Esophagus (tissue), 2 donors: ENCODE results near the gene CREB5. TPM values are rescaled to one million over a fixed set of nuclear protein-coding genes. Genes with fewer than 3 reads are reported as not detected.

ENCODE experiments used
- H3K27ac ChIP-seq, 2 donors: one replicate each; pipeline ENCODE4 v1.5.1; 2013; ENCODE audit warnings: low read depth in 2 of 2, mild to moderate bottlenecking in 2 of 2, inconsistent platforms in 1 of 2, low read length in 1 of 2, moderate library complexity in 1 of 2
- H3K27me3 ChIP-seq, 2 donors: one replicate each; pipeline ENCODE4 v1.6.1; 2013; ENCODE audit warnings: low read length in 2 of 2, control low read depth in 1 of 2, mild to moderate bottlenecking in 1 of 2; ENCODE audit not compliant: insufficient read depth in 2 of 2, control insufficient read depth in 1 of 2
- H3K36me3 ChIP-seq, 2 donors: one replicate each; pipeline ENCODE4 v1.6.1; 2013; ENCODE audit warnings: low read length in 1 of 2; ENCODE audit not compliant: control insufficient read depth in 2 of 2, insufficient read depth in 2 of 2
- H3K4me1 ChIP-seq, 2 donors: one replicate each; pipeline ENCODE4 v1.6.1; 2013; ENCODE audit warnings: low read length in 1 of 2; ENCODE audit not compliant: control insufficient read depth in 2 of 2, insufficient read depth in 2 of 2
- H3K4me3 ChIP-seq, 2 donors: one replicate each; pipeline ENCODE4 v1.5.1; 2013; ENCODE audit warnings: low read length in 2 of 2, mild to moderate bottlenecking in 2 of 2, low read depth in 1 of 2, moderate library complexity in 1 of 2
- H3K9me3 ChIP-seq, 2 donors: one replicate each; pipeline ENCODE4 v1.6.1; 2013; ENCODE audit warnings: mild to moderate bottlenecking in 2 of 2, low read depth in 1 of 2, low read length in 1 of 2, moderate library complexity in 1 of 2; ENCODE audit not compliant: control insufficient read depth in 2 of 2, insufficient read depth in 1 of 2
- WGBS, 2 donors: extraction: QIAGEN DNeasy Blood & Tissue Kit; methylation state at CpG; one replicate each; pipeline ENCODE4 v1.1.7; 2013; 5-methylcytosine and 5-hydroxymethylcytosine counted together
- polyA plus RNA-seq, 2 donors: library from polyadenylated mRNA; stranded (reverse); fragments of 200-250 nt; gene quantifications; one replicate each; pipeline ENCODE4 v1.2.3, GENCODE V29; 2013
- donor health status: healthy with polysubstance abuse.
- donor health status: Bipolar disorder and iron deficiency.

CREB5 gene
- polyA plus RNA-seq, 2 donors: 0.67 to 1.2 TPM

DNA sequence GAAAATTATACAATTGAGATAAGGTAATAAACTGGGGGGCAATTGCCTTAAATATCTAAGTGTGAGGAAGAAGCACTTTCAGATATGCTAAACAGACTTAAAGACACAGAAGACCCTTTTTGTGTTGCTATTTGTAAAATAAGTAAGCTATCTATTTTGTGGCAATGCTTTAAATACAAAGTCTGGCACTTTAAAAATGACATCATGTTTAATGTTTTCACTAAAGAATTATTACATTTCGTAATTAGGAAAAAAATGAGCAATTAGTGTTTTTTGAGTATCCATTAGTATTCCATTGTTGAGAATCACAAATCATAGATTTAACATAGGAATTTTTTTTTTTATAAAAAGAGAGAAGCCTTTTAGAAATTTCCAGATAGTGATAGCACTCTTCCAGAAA, 2.1 kb downstream of the CREB5 start:
- Histone ChIP-seq H3K27me3 (peaks cover 0 to 5% of the 10 kb centered on the region in 2 donors), H3K4me3 (no peak overlapping the region)
- WGBS, 2 donors: 81% methylated on average over 1 of the region's 1 CpG

DNA sequence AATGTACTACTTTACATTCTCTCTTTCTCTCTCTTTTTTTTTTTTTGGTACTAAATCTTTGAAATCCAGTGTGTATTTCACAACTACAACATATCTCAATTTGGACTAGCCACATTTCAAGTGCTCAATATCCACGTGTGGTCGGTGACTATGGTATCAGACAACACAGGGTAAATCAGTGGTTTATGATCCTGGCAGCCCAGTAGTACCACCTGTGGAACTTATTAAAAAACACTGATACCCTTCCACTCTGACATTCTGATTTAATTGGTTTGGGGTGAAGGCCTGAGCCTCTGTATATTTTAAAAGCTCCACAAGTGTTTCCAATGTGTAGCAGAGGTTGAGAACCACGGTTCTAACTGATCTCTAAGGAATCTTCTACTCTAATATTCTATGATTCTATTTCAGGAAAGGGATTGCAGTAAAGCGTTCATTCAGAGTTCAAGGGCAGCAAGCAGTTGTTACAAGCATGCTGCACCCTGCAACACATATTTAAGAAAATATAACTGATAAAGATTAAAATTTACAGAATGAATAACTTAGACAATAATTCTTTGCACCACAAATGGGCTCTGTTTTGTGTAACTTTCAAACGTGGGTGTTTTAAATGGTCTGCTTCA, 5.1 kb downstream of the CREB5 start:
- Histone ChIP-seq H3K27me3 (peaks cover 0 to 3% of the 10 kb centered on the region in 2 donors), H3K27ac (no peak overlapping the region), H3K9me3 (no peaks in the 10 kb centered on the region), H3K36me3 (no peaks in the 10 kb centered on the region), H3K4me3 (no peak overlapping the region), H3K4me1 (no peaks in the 10 kb centered on the region)
- 65 to 73% methylated on average over 5 of the region's 5 CpGs for WGBS, 2 donors

More for the DNA sequence above, 2.1 kb downstream of the CREB5 start:
- Histone ChIP-seq H3K9me3 (no peaks in the 10 kb centered on the region), H3K36me3 (no peaks in the 10 kb centered on the region), H3K4me1 (peaks cover 3 to 4% of the 10 kb centered on the region in 2 donors), H3K27ac (no peak overlapping the region)

DNA sequence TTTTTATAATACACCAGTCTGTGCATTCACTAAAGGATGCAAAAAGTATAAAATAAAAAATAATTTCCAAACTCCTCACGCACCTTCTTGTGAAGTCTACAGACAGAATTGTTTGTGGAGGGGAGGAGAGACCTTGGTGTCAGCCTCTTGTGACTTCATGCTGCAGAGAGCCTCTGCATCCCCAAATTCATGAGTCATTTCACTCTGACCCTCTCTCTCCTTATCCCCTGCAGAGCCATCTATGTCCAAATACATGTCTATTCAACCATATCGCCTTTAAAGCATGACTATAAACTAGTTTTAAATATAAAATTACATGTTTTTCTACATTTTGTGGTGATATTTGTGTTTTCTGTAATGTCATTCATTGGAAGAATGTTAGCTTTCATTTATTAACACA, 6.0 kb downstream of the CREB5 start:
- Histone ChIP-seq H3K4me1 (no peaks in the 10 kb centered on the region), H3K9me3 (no peaks in the 10 kb centered on the region), H3K27me3 (peaks cover 0 to 3% of the 10 kb centered on the region in 2 donors), H3K36me3 (no peaks in the 10 kb centered on the region), H3K27ac (no peak overlapping the region), H3K4me3 (no peak overlapping the region)
- WGBS, 2 donors: 81 to 92% methylated on average over 2 of the region's 2 CpGs

DNA sequence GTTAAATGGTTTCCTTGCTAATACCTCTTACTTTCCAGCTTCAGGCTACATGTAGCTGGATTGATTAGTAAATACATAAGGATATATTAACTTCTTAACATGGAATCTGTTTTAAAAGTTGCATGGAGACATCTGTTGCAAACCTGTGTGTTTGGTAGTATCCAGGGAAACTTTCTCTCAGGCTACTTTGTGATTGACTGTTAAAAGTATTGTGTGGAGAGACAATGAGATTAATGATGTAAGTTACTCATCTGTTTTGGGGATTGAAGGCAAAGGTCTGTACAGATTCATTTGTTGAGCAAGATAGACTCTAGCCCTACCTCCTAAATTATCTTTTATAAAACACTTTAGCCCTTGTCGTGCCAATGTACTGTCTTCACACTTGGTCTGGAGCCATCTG, 6.6 kb downstream of the CREB5 start:
- WGBS, 2 donors: 40 to 71% methylated on average over 1 of the region's 1 CpG
- H3K9me3 ChIP-seq: no peaks in the 10 kb centered on the region
- no peaks in the 10 kb centered on the region for H3K4me1 ChIP-seq
- H3K4me3 ChIP-seq: no peak overlapping the region
- peaks cover 0 to 3% of the 10 kb centered on the region in 2 donors for H3K27me3 ChIP-seq
- H3K36me3 ChIP-seq: no peaks in the 10 kb centered on the region
- H3K27ac ChIP-seq: no peak overlapping the region

DNA sequence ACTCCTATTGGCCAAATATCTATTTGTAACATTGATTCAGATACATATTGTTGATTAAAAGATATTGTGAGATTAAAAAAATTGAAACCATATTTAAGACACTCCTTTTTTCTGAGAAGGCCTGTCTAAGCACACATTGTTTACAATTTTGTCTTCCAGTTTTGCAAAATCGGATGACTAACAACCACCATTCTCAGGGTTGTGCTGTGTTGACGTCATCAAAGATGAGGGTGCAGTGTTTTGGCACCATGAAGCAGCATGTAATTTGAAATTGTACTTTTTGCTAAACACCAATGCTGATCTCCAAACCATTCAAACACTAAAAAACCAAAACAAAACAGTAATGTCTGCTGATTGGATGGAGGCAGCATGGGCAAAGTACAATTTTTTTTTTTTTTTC, 7.4 kb downstream of the CREB5 start:
- Histone ChIP-seq H3K27me3 (peaks cover 0 to 3% of the 10 kb centered on the region in 2 donors), H3K4me3 (no peak overlapping the region), H3K27ac (no peak overlapping the region), H3K4me1 (no peaks in the 10 kb centered on the region), H3K36me3 (no peaks in the 10 kb centered on the region), H3K9me3 (no peaks in the 10 kb centered on the region)
- 41 to 47% methylated on average over 2 of the region's 2 CpGs for WGBS, 2 donors

DNA sequence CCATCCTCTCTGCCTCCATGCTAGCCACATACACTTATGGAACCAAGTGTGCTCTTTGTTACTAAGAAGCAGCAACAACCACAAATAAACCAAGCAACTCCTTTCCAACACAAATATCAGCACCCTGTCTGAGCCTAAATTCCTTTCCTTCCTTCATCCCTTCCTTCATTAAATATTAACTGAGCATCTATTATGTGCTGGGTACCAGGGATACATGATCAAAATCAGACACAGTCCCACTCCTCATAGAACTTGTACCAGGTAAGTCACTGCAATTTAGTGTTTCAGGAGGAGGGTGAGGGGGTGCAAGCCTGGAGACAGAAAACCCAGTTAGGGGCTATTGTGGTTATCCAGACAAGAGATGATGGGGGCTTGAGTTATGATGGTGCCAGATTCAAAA, 10.8 kb downstream of the CREB5 start:
- Histone ChIP-seq H3K4me1 (no peaks in the 10 kb centered on the region), H3K27ac (no peak overlapping the region), H3K9me3 (no peaks in the 10 kb centered on the region), H3K27me3 (no peaks in the 10 kb centered on the region), H3K4me3 (no peak overlapping the region), H3K36me3 (no peaks in the 10 kb centered on the region)

DNA sequence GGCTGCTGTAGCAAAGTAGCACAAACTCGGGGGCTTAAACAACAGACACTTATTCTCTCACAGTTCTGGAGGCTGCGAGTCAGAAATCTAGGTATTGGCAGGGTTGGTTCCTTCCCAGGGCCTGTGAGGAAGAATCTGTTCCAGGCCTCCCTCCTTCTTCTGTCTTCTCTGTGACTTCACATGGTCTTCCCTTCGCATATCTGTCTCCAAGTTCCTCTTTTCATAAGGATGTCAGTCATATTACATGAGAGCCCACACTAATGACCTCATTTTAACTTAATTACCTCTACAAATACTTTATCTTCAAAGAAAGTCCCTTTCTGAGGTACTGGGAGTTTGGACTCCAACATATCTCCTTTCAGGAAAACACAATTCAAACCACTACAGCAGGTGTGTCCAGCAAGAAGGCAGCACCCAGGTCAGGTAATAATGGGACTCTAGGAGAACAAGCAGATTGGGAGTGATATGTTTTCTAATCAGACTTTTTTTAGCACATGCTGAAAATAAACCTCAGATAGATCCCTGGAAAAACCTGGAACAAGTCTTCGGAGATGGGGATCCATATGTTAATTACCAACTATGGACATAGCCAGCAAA, 11.7 kb downstream of the CREB5 start:
- H3K36me3 ChIP-seq: no peaks in the 10 kb centered on the region
- H3K4me1 ChIP-seq: no peaks in the 10 kb centered on the region
- 82 to 85% methylated on average over 4 of the region's 4 CpGs for WGBS, 2 donors
- no peaks in the 10 kb centered on the region for H3K9me3 ChIP-seq
- no peak overlapping the region for H3K4me3 ChIP-seq
- no peaks in the 10 kb centered on the region for H3K27me3 ChIP-seq
- H3K27ac ChIP-seq: no peak overlapping the region

DNA sequence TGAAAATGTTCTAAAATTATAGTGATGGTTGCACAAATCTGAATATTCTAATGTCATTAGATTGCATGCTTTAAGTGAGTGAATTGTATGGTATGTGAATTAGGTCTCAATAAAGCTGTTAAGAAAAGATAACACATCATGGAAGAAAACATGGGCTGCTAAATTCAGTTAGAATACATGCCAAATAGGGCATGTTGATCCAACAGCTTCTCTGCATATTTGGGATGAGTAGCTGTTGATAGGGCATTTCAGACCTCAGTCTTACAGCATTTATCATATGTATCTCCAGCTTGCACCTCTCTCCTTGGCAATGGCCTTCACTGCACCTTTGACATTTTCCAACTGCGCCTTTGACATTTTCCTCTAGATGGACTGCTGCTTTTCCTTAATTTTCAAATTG, 13.2 kb downstream of the CREB5 start:
- Histone ChIP-seq H3K27ac (no peak overlapping the region), H3K27me3 (no peaks in the 10 kb centered on the region), H3K4me1 (no peaks in the 10 kb centered on the region), H3K36me3 (no peaks in the 10 kb centered on the region), H3K9me3 (no peaks in the 10 kb centered on the region), H3K4me3 (no peak overlapping the region)
- WGBS, 2 donors: 100% methylated on average over 1 of the region's 1 CpG

DNA sequence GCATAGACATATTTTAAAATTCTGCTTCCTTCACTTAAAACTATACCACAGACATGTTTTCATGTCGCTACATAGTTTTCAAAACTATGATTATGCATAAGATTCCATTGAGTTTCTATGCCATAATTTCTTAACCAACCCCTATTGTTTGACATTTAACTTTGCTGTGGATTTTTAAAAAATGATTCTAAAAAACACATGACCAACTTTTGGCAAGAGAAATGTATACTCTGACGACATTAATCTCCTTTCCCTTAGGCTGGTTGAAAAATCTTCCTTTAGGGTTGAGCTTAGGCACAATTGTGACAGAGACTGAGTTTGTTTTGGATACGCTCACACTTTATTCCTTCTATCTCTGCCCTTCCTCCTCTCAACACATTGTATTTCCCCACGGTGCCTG, 14.9 kb downstream of the CREB5 start:
- 49 to 53% methylated on average over 4 of the region's 4 CpGs for WGBS, 2 donors
- Histone ChIP-seq H3K9me3 (no peaks in the 10 kb centered on the region), H3K4me3 (no peak overlapping the region), H3K36me3 (no peaks in the 10 kb centered on the region), H3K4me1 (no peaks in the 10 kb centered on the region), H3K27me3 (no peaks in the 10 kb centered on the region), H3K27ac (no peak overlapping the region)

DNA sequence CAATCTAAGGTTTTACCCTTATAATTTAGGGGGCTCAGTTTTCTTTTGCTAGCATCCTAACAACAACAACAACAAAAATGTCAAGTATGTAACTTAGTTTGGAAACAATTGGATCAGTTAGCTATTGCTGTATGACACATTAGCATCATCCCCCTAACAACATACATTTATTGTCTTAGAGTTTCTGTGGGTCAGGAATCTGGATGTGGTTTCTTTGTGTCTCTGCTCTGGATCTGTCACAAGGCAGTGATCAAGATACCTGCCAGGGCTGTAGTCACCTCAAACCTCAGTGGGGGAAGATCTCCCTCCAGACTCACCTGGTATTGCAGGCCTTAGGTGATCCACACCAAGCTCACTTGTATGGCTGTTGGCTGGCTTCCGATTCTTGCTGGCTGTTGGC, 18.3 kb downstream of the CREB5 start:
- no peak overlapping the region for H3K4me3 ChIP-seq
- 84 to 91% methylated on average over 1 of the region's 1 CpG for WGBS, 2 donors
- no peak overlapping the region for H3K27ac ChIP-seq
- no peaks in the 10 kb centered on the region for H3K4me1 ChIP-seq
- H3K27me3 ChIP-seq: no peaks in the 10 kb centered on the region
- no peaks in the 10 kb centered on the region for H3K36me3 ChIP-seq
- H3K9me3 ChIP-seq: no peaks in the 10 kb centered on the region
